Left forelimb (tissue), 1 donor: ENCODE results near the gene ESYT1.
A peak's percentile ranks its signal among the peaks of the same experiment; 100 is the strongest.

Source experiments
- DNase-seq: peaks from one replicate; pipeline ENCODE4 v3.0.0-alpha.2; 2018; ENCODE audit warnings: low spot score

ESYT1 gene, protein sequence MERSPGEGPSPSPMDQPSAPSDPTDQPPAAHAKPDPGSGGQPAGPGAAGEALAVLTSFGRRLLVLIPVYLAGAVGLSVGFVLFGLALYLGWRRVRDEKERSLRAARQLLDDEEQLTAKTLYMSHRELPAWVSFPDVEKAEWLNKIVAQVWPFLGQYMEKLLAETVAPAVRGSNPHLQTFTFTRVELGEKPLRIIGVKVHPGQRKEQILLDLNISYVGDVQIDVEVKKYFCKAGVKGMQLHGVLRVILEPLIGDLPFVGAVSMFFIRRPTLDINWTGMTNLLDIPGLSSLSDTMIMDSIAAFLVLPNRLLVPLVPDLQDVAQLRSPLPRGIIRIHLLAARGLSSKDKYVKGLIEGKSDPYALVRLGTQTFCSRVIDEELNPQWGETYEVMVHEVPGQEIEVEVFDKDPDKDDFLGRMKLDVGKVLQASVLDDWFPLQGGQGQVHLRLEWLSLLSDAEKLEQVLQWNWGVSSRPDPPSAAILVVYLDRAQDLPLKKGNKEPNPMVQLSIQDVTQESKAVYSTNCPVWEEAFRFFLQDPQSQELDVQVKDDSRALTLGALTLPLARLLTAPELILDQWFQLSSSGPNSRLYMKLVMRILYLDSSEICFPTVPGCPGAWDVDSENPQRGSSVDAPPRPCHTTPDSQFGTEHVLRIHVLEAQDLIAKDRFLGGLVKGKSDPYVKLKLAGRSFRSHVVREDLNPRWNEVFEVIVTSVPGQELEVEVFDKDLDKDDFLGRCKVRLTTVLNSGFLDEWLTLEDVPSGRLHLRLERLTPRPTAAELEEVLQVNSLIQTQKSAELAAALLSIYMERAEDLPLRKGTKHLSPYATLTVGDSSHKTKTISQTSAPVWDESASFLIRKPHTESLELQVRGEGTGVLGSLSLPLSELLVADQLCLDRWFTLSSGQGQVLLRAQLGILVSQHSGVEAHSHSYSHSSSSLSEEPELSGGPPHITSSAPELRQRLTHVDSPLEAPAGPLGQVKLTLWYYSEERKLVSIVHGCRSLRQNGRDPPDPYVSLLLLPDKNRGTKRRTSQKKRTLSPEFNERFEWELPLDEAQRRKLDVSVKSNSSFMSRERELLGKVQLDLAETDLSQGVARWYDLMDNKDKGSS

DNA sequence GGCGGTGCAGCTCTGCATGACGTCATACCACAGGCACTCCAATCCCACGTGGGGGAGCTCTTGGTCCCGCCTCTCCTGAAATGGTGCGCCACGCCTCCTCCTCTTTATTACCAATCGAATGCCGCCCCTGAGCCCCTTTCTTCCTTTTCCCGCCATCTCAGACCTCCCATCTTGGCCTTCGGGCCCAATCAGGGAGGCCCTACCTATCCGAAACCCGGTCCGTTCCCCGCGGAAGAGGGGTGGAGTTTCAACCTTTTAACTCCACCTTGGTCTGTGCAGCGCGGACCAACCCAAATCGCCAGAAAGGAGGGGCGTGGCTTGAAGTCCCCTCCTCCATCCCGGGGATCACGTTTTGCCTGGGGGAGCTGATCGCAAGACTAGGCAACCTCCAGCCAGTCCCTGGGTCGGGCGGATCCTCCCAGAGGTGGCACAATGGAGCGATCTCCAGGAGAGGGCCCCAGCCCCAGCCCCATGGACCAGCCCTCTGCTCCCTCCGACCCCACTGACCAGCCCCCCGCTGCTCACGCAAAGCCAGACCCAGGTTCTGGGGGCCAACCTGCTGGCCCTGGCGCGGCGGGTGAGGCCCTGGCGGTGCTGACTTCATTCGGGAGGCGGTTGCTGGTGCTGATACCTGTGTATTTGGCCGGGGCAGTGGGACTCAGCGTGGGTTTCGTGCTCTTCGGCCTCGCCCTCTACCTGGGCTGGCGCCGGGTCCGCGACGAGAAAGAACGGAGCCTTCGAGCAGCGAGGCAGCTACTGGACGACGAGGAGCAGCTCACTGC is at the start of gene ESYT1:
Gene ESYT1 (plus strand): TSS at position 380 of the 782 bp plus-strand sequence. CDS start 53 bp downstream, at position 433.
- peak; percentile 97 for DNase-seq

DNA sequence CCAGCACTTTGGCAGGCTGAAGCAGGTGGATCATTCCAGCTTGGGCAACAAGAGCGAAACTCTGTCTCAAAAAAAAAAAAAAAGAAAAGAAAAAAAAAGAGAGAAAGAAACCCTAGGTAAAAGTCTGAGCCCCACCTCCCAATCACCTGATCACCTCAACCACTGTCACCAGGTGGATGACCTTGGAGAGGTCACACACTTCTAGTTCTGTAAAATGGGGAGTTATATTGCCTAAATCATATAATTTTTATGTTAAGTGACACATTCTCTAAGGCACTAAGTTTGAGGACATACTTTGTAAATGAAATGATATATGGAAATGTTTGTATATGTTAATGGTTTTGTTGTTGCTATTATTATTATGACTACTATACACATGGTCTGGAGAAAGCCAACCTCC is 49.6 kb upstream of the ESYT1 start:
- DNase-seq: no peak

DNA sequence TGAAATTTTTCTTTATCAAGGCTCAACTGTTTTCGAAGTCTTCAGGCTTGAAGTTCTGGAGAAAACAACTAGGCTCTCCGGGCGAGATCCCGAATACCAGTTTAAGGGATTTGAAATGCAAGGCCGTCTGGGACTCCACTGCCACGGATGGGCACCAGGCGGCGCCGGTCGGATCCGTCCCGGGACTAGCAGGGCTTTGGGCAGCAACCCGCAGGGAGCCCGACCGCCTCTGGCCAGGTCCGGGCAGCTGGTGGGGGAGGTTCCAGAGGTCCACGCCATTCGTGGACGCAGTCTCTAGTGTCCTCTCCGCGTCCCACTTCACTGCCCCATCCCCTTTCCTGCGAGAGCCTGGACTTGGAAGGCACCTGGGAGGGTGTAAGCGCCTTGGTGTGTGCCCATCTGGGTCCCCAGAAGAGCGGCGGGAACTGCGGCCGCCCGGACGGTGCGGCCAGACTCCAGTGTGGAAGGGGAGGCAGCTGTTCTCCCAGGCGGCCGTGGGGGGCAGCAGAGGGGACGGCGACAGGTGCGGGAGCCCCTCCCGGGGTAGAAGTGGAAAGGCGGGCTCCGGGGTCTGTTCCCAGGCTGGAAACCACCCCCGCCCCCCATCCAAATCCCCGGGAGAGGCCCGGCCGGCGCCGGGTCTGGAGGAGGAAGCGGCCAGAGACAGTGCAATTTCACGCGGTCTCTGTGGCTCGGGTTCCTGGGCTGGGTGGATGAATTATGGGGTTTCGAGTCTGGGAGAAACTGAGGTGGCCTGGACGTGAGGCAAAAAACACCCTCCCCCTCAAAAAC is 48.9 kb upstream of the ESYT1 start:
- DNase-seq: peak; percentile 86

DNA sequence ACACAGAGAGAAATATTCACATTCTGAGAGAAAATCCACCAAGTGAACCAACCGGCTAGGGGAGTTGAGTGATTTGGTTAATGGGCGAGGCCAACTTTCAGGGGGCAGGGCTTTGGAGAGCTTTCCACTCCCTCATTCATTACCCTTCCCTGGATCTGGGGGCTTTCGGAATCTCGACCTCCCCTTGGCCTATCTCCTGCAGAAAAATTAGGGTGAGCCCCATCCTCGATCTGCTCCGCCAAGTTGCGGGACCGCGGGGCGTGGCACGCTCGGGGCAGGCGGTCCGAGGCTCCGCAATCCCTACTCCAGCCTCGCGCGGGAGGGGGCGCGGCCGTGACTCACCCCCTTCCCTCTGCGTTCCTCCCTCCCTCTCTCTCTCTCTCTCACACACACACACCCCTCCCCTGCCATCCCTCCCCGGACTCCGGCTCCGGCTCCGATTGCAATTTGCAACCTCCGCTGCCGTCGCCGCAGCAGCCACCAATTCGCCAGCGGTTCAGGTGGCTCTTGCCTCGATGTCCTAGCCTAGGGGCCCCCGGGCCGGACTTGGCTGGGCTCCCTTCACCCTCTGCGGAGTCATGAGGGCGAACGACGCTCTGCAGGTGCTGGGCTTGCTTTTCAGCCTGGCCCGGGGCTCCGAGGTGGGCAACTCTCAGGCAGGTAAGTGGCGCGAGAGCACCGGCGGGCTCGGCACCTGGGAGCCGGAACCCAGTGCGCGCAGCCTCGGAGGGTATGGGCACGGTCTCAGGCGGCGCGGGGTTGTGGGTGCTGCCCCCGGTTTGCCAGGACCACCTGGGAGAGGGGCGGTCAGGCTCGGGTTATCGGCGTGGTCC is 48.1 kb upstream of the ESYT1 start, which contains the start of gene ERBB3:
Gene ERBB3 (plus strand): TSS at position 443 of the 833 bp plus-strand sequence. CDS start 136 bp downstream, at position 579.
- peak; percentile 82 for DNase-seq

DNA sequence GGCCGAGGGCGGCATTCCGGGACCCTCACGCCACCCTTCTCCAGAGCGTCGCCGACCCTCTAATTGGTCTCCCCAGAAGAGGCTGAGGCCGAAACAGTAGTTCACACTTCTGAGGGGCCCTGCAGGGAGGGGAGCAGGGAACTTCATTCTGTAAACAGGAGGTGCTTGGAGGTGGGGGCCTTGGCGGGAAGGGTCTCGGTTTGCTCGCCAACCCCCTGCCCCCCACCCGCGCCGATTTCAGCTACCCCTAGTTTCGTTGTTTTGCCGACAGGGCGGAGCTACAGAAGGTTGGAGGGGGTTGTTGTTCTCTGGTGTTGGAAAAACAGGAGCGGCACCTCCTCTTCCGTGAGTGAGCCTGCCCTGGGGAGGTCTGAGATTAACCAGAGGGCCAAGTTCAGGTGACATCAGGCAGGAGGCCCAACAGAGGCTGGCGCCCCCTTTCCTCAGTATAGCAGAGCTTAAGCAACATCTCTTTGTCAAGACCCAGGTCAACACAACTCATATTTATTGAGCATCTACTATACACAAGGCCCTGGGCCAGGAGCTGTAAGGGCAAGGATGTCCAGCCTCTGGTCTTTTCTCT is 47.4 kb upstream of the ESYT1 start:
- DNase-seq: no peak

DNA sequence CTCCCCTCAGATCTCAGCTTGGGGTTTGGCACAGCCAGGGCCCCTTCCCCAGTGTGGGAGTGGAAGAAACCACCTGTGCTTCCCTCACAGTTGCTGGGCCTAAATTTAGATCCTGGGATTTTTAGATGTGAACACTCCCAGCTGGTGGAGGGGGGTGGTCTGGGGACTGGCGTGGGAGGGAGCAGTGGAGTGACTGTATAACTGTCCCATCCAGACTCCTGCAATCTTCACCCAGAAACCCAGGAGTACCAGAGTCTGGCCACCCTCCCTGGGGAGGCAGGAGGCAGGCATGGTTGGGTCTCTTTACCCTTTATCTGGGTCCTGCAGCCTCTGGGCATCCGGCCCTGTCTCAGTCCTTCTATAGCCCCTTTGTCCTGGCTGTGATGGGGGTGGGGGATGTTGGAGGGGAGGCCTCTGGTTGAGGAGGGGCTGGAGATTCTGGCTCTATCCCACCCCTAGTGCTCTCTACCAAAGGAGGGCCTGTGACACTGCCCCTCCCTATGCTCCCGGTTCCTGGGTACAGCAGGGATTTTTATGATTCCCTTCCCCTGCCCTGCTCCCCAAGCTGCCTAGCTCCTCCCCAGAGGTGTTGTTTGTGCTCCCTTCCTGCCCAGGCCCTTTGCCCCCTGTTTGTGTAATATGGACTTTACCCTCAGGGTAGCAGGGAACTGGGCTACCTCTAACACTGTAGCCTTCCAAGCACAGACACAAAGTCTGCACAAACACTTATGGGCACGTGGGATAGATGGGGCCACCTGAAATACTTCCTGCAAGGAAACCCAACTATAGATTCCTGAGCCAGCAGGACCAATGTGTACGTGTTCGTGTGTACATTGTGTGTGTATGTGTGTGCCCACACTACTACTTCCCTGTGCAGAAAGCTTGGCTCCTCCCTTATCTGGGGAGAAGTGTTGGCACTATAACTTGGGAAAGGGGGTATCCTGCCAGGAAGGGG is 46.4 kb upstream of the ESYT1 start:
- no peak for DNase-seq

DNA sequence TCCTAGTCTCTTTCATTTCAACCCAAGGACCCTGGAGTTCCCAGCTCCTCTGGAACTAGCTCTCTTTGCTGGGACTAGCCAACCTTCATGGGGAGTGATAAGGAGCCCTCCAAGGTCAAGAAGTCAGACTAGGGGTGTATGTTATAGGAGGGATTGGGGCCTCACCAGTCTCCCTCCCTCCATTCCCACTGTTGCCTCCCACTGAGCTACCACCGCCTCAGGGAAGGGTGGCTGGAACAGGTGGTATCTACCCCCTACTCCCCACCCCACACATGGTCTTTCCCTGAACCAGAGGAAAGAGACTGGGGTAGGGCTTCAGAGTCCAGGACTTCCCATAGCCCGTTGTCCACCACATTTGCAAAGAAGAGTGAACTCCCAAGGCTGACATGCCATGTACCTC is 45.7 kb upstream of the ESYT1 start:
- DNase-seq: no peak

DNA sequence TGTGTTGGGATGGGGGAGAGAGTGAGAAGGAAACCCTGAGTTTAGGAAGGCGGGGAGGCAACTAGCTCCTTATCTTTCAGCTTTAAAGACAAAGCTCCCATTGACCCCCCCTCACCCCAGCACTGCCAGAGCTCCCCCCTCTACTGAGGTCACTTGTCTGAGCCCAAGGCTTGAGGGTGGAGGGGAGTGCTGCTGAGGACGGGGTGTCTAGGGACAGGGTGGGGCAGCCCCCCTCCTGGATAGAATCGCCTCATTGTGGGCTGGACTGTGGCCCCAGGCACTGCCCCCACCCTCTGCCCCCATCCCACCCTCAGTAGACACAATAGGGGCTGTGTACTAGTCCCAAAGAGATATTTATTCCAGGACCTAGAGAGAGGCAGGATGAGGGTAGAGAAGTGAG is 45.1 kb upstream of the ESYT1 start:
- no peak for DNase-seq

DNA sequence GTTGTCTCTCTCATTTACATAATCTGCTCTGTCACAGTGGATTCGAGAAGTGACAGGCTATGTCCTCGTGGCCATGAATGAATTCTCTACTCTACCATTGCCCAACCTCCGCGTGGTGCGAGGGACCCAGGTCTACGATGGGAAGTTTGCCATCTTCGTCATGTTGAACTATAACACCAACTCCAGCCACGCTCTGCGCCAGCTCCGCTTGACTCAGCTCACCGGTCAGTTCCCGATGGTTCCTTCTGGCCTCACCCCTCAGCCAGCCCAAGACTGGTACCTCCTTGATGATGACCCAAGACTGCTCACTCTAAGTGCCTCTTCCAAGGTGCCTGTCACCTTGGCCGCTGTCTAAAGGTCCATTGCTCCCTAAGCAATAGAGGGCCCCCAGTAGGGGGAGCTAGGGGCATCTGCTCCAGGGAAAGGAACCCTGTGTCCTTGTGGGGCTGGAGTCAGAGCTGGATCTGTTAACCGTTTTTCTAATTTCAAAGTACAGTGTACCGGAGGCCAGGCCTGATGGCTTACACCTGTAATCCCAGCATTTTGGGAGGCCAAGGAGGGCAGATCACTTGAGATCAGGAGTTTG is 43.0 kb upstream of the ESYT1 start:
- no peak for DNase-seq

DNA sequence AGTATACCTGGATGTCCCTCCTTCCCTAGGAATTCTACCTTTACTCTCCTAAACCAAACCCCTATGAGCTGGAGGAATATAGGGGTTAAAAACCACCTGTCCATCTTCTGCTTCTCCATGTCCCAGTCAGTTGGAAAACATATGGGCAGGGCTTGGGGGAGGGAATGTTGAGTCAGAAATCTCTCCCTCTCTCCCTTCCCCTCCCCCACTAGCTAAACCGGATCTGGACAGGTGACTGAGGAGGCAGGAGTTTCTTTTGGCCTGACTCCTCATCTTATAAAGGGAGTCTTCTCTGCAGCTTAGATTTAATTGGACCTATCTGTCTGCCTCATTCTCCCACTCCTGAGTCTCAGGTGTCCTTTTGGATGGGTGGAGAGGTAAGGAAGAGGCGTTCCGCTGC is 42.0 kb upstream of the ESYT1 start:
- no peak for DNase-seq

DNA sequence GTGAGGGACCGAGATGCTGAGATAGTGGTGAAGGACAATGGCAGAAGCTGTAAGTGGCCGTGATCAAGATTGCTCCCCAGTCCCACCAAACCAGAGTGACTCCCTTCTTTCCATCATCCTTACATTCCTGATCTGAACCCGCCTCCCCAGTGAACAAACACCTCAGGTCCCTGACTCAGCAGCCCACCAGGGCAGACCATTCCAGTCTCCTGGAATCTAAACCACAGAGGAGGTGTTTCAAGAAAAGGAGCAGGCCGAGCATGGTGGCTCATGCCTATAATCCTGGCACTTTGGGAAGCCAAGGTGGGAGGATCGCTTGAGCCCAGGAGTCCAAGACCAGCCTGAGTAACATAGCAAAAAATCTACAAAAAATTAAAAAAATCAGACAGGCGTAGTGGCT is 41.5 kb upstream of the ESYT1 start:
- DNase-seq: no peak

DNA sequence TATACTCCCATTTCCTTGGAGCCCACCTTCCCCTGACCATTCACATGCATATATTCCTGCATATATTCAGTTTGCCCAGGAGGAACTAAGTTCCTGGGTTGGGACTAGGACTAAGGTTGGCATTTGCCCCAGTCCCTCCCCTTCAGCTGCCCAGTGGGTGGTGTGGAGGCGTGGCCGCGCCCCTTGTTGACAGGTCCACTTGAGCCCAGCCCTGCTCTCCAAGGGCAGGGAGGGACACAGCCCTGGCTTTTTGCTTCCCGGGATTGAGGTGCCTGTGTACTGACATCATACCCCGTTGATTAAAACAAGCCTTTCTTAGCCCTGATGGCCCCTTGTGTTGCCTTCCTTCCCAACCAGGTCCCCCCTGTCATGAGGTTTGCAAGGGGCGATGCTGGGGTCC is 40.8 kb upstream of the ESYT1 start:
- no peak for DNase-seq

DNA sequence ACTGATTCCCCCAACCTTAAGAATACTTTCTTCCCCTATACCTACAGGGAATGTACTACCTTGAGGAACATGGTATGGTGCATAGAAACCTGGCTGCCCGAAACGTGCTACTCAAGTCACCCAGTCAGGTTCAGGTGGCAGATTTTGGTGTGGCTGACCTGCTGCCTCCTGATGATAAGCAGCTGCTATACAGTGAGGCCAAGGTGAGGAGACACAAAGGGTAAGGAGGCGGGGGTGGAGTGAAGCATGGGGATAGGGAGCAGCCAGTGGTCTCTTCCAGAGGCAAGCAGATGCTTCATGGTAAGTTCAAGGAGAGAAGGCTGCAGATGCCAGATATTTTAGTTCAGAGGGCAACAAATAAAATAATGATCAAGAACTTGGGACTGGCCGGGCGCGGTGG is 30.3 kb upstream of the ESYT1 start:
- DNase-seq: no peak

DNA sequence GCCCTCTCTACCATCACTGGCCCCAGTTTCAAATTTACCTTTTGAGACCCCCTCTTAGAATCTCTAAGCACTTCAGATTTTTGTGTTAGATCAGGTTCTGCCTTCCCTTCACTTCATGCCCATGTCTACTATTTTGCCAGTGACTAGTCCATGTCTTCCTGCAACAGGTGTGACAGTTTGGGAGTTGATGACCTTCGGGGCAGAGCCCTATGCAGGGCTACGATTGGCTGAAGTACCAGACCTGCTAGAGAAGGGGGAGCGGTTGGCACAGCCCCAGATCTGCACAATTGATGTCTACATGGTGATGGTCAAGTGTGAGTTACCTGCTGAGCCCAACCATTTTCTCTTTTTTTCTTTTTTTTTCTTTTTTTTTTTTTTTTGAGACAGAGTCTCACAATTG is 29.5 kb upstream of the ESYT1 start:
- DNase-seq: no peak

DNA sequence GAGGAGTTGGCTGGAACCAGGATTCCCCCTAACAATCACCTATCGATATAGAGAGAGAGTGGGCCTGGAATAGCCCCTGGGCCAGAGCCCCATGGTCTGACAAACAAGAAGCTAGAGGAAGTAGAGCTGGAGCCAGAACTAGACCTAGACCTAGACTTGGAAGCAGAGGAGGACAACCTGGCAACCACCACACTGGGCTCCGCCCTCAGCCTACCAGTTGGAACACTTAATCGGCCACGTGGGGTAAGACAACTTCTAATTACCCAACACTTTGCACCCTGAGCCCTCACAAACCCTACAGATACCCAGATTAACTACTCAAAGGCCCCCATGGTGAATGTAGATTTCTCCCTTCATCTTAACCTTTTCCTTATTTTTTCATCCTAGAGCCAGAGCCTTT is 28.3 kb upstream of the ESYT1 start:
- no peak for DNase-seq

DNA sequence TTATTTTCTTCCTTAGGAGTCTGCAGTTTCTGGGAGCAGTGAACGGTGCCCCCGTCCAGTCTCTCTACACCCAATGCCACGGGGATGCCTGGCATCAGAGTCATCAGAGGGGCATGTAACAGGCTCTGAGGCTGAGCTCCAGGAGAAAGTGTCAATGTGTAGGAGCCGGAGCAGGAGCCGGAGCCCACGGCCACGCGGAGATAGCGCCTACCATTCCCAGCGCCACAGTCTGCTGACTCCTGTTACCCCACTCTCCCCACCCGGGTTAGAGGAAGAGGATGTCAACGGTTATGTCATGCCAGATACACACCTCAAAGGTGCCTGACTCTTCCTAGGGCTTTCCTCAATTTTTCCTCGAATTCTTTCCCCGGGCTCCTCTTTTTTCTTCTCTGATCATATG is 27.0 kb upstream of the ESYT1 start:
- DNase-seq: no peak

DNA sequence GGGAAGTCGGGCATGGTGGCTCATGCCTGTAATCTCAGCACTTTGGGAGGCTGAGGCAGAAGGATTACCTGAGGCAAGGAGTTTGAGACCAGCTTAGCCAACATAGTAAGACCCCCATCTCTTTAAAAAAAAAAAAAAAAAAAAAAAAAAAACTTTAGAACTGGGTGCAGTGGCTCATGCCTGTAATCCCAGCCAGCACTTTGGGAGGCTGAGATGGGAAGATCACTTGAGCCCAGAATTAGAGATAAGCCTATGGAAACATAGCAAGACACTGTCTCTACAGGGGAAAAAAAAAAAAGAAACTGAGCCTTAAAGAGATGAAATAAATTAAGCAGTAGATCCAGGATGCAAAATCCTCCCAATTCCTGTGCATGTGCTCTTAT is 25.4 kb upstream of the ESYT1 start:
- DNase-seq: no peak

DNA sequence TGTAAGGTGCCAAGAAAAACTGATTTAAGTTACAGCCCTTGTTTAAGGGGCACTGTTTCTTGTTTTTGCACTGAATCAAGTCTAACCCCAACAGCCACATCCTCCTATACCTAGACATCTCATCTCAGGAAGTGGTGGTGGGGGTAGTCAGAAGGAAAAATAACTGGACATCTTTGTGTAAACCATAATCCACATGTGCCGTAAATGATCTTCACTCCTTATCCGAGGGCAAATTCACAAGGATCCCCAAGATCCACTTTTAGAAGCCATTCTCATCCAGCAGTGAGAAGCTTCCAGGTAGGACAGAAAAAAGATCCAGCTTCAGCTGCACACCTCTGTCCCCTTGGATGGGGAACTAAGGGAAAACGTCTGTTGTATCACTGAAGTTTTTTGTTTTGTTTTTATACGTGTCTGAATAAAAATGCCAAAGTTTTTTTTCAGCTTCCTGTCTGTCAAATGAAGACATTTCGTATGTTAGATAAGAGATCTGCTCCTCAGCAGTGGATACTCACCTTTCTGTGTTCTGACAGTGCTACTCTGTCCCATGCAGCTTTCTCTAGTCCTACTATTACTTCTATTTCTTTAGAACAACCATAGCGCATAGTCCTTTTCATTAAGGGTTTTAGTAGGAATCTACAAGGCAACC is 24.9 kb upstream of the ESYT1 start:
- DNase-seq: no peak
